GM13977 (cell line): ENCODE measurements around the gene ALK.

ENCODE experiments used
- DNase-seq: peaks from one replicate; pipeline ENCODE4 v3.0.0; 2012; ENCODE audit warnings: low spot score
- CTCF ChIP-seq: IDR thresholded peaks from 2 replicates; pipeline ENCODE4 v1.5.1; 2012; ENCODE audit warnings: mild to moderate bottlenecking, control low read depth; ENCODE audit not compliant: insufficient read depth; ENCODE audit errors: extremely low read depth, missing control alignments
- in situ Hi-C: fragments of 300-500 bp; cut with MboI; formaldehyde crosslinking; loops from one replicate; pipeline ENCODE4 v1.12.0; 2022; ENCODE audit warnings: low sequenced_read_pairs, low pct_unique_long_range_greater_than_20kb, mixed read lengths, inconsistent platforms; ENCODE audit not compliant: unreplicated experiment

Gene ALK

GRCh38 chr2:29747786-29748470 lies 173.5 kb downstream of the ALK start:
- in situ Hi-C loops = no loop called here
- no peak for TF ChIP-seq CTCF
- DNase-seq = no peak

GRCh38 chr2:29744976-29745375 lies 176.4 kb downstream of the ALK start:
- no peak for TF ChIP-seq CTCF
- in situ Hi-C loops = no loop called here
- DNase-seq = peak; percentile 30

GRCh38 chr2:29743516-29743915 lies 177.9 kb downstream of the ALK start:
- DNase-seq = no peak
- in situ Hi-C loops = no loop called here
- TF ChIP-seq CTCF = no peak

GRCh38 chr2:29742656-29743055 lies 178.7 kb downstream of the ALK start:
- TF ChIP-seq CTCF = no peak
- in situ Hi-C loops = no loop called here
- no peak for DNase-seq

GRCh38 chr2:29741132-29741531 lies 180.3 kb downstream of the ALK start:
- no peak for TF ChIP-seq CTCF
- in situ Hi-C loops = no loop called here
- no peak for DNase-seq

GRCh38 chr2:29733965-29734364 lies 187.4 kb downstream of the ALK start:
- DNase-seq = no peak
- in situ Hi-C loops = no loop called here
- no peak for TF ChIP-seq CTCF
